HTR-8/SVneo (cell line): Measurements from ENCODE around the gene CRACR2B.

ENCODE experiments used
- DNase-seq: peaks from one replicate; pipeline ENCODE4 v3.0.0; 2011; ENCODE audit warnings: low spot score, mixed read lengths; ENCODE audit not compliant: insufficient read length
- FAIRE-seq: peaks from 2 replicates; lab custom pipeline; 2011; peaks lifted over from hg19 to GRCh38; lab: Jason Lieb, UNC

Gene CRACR2B

DNA sequence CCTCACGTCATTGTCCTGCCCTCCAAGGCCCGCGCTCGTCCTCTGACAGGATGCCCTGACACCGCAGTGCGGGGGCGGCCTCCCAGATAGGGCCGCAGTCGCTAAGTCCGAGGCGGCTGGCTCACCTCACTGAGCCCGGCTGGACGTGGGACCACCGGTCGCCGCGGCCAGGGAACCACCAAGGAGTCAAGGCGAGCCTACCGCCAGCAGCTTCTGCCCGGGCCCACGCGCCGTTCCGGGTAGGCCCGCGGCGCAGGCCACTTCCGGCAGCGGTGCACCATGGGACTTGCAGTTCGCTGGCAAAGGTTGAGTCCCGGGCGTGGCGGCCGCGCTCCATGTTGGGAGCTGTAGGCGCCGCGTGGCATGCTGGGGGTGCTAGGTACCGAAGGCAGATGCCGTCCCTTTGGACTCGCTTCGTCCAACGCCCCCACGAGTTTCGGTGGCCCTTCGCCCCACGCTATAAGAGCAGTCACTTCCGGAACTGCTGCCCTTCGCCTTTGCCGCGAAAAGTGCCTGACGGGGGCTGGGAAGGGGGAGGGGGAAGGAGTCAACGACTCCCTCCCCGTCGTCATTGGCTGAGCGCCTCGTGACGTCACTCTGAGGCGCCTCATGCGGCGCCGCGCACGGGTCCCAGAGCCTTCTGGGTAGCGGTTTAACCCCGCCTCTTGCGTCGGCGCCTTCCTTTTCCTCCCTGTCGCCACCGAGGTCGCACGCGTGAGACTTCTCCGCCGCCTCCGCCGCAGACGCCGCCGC is 18.3 kb upstream of the CRACR2B start, which contains the start of gene RPLP2:
TSS of gene RPLP2 (plus strand) at position 681 of the 753 bp plus-strand sequence. CDS start 268 bp downstream, outside the sequence.
- FAIRE-seq = peak; percentile 97
- peak; percentile 92 for DNase-seq

DNA sequence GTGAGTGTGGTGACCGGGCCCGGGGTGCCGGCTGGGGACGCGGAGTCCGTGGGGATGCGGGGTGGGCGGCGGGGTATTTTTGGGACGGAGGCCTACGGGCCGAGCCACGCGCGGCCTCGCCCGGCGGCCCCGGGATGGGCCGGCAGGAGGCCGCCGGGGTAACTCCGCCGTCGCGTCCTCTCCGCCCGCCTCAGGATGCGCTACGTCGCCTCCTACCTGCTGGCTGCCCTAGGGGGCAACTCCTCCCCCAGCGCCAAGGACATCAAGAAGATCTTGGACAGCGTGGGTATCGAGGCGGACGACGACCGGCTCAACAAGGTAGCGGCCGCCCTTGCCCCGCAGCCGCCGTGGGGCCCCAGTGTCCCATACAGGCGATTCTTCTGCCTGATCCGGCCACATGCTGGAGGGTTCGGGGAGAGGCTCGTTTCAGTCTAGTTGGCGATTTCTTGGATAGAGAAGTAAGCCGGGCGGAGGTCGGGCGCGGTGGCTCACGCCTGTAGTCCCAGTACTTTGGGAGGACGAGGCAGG is 17.6 kb upstream of the CRACR2B start:
- DNase-seq = no peak
- no peak for FAIRE-seq

DNA sequence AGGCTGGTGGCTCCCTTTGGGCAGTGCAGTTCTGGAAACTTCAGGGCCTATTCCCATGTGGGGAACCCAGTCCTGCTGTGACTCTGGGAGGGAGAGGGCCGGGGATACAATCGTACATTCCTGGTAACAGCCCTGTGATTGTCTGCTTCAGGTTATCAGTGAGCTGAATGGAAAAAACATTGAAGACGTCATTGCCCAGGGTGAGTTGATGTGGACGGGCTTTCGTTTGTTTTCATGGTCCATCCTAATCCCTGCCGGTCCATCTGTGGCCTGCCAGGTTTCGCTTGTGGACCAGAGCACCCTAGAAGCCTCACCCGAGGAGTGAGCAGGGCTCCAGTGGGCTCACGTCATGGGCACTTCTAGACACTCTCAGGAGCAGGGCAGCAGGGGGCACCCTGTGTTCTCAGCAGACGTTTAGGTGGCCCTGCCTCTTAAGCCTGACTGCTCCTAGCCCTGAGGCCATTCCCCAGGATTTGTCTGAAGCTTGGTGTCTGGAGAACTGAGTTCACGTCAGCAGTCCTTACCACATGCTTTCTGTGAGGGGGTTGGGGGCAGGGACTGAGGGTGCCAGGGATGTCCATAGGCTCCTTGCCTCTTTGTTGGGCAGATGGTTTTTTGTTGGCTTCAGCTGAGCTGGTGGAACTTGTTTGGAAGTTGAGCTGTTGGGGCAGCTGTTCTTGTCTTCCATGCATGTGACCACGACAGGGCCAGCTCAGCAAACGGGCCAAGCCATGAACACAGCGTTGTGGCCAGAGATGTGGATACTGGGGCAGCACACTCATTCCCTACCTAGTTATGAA is 16.1 kb upstream of the CRACR2B start:
- DNase-seq = no peak
- FAIRE-seq = no peak

DNA sequence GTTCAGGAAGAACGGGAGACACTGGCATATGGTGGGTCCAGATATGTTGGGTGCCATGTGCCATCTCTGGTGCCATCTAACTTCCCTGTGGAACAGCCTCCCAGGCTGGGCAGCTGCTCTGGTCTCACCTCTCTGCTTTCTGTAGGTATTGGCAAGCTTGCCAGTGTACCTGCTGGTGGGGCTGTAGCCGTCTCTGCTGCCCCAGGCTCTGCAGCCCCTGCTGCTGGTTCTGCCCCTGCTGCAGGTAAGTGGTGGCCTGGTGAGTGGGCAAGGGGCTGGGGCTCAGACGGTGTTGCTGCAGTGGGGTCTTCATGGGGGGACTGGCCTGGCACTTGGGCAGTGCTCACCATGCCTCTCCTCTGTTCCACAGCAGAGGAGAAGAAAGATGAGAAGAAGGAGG is 15.3 kb upstream of the CRACR2B start:
- DNase-seq (no peak), FAIRE-seq (no peak)

DNA sequence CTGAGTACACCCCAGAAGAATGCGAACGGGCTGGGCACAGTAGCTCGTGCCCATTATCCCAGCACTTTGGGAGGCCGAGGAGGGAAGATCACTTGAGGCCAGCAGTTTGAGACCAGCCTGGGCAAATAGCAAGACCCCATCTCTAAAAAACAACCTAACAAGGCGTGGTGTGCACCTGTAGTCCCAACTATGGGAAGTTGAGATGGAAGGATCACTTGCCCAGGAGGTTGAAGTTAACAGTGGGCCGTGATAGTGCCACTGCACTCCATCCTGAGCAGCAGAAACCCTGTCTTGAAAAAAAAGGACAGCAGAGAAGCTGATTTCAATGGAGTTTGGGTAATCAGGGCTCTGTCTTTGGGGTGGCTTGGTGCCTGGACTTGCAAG is 14.7 kb upstream of the CRACR2B start:
- FAIRE-seq = no peak
- no peak for DNase-seq

DNA sequence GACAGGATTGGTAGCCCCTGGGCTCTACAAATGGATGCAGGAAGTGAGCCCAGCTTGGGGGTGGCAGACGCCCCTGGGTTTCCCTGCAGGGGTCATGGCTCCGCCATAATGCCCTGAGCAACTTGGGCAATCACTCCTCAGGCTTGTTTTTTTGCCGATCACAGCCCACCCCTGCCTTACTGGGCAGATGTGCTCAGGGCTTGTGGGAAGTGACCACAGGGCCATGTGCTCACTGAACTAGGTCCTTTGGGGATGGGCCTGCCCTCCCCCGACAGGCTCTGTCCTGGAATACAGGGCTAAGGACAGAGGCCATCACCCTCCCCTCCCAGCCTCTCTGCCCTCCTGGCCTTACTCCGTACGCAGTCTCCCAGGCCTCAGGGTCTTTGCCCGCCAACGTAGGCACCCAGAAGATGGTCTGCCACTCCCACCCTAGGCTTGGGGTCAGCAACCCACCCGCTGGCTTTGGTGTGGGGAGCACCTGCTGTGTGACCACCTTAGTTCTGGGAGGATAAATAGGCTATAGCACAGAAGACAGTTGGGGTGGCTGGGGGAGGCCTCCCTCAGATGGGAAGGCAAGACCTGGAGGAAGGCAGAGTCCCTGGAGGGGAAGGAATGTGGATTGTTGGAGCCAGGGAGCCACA is 14.1 kb upstream of the CRACR2B start:
- no peak for FAIRE-seq
- no peak for DNase-seq

DNA sequence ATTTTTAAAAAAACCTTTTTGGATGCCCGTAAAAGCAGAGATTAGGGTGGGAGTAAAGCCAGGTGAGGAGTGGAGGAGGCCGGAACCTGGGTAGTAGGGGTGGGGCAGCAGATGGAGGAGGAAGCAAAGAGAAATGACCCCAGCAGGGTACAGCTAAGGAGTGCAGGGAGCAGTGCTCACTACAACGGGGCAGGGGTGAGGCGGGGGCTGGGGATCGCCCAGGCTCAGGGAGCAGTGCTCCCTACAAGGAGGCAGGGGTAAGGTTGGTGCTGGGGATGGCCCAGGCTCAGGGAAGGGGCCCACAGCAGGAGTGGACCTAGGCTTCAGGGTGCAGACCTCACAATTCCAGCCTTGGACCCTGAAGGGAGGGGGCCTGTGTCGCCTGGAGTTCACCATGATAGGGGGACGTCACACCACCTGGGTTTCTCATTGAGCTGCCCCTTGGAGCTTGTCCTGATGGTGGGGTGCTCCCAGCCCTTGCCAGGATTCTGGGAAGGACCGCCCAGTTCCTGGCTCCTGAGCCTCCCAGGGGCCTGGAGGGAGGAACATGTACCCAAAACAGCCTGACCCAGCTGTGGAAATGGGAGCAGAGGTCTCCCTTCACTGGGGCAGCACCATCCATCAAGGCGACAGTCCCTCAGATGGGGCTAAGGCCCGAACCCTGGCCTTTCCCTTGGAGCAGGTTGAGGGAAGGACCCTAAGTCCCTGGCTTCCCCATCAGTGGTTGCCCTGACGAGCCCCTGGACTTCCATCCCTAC is 11.9 kb upstream of the CRACR2B start:
- FAIRE-seq (no peak), DNase-seq (no peak)

DNA sequence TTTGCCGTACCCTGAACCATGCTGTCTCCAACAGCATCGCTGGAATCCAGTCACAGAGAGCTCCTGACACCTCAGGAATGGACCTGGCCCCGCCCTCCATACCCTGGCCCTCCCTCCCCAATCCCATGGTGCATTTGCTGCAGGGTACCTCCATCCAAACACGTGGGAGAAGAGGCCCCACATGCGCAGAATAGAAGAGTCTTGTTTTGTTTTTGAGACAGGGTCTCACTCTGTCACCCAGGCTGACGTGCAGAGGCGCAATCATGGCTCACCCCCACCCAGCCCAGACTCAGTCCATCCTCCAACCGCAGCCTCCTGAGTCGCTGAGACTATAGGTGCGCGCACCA is 11.3 kb upstream of the CRACR2B start:
- DNase-seq (no peak), FAIRE-seq (no peak)

DNA sequence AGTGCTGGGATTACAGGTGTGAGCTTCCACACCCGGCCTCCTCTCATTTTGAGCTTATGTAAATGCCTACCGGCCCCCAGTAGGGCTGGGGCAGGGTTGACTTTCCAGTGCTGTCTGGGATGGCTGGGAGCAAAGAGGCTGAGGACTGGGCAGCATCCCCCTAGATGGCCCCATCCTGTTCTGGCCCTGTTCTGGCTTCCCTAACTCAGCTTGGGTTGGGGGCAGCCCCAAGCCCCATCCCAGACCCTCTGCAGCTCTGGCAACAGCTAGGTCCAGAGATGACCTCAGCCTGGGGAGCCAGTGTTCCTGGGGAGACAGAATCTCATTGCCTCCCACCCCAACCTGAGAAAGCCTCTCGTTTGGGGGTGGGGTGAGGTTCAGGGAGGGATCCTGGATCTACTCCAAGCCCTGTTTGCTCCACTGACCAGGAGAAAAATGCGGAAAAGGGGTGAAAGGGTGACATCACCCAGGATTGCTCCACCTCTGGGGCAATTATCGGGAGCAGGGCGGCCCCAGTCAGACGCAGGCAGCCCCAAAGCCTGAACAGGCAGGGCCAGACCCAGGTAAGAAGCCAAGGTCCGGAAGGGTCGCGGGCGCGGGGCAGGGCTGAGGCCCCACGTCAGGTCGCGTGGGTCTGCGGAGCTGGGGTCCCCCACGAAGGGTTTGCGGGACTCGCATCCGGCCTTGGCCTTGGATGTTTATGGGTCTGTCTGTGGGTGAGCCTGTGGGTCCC is 9.2 kb upstream of the CRACR2B start, which contains the start of gene PNPLA2:
TSS of gene PNPLA2 (plus strand) at position 519 of the 733 bp plus-strand sequence. CDS start 805 bp downstream, outside the sequence.
- FAIRE-seq (peak; percentile 16), DNase-seq (no peak)

DNA sequence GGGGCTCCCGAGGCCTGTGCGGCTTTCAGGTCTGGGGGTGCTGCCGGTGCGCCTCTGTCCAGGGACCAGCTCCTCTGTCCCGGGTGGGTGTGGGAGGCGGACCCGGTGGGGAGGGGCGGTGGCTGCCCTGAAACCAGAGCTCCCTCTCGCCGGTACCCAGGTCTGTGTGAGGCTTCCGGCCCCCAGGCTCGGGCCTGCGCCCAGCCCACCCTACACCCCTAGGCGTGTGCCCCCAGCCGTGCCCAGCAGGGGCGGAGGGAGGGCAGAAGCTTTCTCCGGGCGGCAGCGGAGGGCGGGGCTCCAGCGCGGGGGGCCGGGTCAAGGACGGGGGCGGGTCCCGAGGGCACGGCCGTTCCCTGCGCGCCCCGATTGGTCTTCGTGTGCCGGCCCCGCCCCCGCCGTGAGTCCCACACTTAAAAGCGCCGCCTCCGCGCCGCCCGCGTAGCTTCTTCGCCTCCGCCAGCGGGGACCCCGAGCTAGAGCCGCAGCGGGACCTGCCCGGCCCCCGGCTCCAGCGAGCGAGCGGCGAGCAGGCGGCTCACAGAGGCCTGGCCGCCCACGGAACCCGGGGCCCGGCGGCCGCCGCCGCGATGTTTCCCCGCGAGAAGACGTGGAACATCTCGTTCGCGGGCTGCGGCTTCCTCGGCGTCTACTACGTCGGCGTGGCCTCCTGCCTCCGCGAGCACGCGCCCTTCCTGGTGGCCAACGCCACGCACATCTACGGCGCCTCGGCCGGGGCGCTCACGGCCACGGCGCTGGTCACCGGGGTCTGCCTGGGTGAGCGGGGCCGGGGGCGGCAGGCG is 8.4 kb upstream of the CRACR2B start:
- FAIRE-seq (peak; percentile 95), DNase-seq (peak; percentile 81)

DNA sequence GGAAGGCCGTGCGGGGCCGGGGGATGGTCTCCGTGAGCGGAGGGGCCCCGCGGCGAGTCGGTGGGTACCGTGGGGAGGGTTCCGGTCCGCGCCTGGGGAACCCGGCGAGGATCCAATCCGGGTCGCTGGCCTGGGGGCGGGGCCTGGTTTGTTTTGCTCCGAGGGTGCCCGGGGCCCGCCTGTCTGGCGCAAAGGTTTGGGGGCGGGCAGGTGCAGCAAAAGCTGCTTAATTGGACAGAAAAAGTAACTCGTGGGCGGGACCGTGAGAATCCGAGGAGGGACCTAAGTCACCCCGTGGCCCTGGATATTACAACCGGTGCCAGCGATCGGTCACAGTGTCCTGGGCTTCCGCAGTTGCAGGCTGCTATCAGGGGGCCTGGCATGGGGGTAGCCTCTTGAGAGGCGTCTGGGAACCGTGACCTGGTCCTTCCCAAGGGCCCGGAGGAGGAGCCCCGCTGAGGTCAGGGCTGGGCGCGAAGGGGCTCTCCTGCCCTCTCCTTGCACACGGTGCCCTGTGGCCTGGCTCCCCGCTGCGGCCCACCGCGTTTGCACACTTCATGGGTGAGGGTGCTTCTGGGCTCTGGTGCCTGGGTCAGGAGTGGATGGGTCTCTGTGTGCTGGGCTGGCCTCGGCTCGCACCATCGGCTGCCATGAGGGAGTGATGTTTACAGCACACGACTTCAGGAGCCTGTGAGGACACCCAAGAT is 7.6 kb upstream of the CRACR2B start:
- DNase-seq (peak; percentile 73), FAIRE-seq (peak; percentile 49)

DNA sequence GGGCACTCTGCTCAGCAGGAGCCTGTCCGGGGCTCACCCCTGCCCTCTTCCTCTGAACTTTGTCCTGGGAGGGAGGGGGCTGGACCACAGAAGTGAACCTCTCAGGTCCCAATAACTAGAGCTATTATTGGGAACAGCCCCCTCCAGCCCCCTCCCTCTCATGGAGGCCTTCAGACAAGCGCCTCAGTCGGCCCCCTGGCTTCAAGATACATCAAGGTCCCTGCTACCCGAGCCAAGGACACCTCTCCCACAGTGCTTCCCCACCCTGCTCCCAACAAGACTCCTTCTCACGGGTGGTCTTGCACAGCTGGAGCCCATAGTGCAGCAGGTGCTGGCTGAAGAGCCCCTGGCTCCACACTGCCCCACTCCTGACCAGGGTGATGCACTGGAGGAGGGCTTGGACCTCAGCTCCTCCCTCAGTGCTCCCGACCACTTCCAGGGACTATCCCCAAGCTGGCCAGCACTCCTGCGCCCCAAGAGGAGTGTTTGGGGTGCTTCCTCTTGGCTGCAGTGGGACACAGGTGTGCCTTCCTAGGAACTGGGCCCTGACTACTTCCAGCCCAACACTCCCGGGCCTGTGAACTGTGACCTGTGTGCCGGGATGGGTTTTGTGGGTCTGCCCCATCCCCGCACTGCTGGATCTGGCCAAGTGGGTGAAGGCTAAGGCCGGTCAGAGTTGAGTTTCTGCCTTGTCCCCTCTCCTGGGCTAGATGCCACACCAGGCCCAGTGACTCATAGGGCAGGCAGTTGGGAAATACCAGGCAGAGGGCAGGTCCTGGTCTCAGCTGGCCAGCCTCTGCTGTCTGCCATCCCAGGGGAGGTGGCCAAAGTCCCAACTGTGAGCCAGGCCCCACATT is 6.8 kb upstream of the CRACR2B start:
- FAIRE-seq (peak; percentile 33), DNase-seq (peak; percentile 68)

DNA sequence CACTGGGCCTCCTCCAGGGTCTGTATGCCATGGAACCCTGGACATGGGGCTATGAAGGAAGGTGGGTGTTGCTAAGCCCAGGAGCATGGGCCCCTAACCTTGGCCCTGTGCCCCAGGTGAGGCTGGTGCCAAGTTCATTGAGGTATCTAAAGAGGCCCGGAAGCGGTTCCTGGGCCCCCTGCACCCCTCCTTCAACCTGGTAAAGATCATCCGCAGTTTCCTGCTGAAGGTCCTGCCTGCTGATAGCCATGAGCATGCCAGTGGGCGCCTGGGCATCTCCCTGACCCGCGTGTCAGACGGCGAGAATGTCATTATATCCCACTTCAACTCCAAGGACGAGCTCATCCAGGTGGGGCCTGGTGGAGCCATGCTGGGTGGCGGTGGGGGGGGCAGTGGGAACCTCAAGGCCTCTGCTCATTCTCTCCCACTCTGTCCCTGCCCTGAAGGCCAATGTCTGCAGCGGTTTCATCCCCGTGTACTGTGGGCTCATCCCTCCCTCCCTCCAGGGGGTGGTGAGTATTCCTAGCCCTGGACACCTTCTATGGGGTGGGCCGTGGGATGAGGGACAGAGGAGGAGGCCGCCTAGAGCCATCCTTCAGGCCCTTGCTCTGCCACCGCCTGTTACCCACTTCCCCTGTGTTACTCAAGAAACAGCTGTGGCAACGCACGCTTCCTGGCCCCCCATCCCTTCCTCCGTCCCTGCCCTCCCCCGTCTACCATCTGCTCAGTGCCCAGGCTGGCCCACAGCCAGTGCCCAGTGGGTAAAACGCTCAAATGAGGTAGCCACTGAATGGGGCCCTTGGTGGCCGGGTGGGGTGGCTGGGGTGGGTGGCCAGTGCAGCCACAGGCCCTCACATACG is 6.0 kb upstream of the CRACR2B start:
- DNase-seq = no peak
- no peak for FAIRE-seq

DNA sequence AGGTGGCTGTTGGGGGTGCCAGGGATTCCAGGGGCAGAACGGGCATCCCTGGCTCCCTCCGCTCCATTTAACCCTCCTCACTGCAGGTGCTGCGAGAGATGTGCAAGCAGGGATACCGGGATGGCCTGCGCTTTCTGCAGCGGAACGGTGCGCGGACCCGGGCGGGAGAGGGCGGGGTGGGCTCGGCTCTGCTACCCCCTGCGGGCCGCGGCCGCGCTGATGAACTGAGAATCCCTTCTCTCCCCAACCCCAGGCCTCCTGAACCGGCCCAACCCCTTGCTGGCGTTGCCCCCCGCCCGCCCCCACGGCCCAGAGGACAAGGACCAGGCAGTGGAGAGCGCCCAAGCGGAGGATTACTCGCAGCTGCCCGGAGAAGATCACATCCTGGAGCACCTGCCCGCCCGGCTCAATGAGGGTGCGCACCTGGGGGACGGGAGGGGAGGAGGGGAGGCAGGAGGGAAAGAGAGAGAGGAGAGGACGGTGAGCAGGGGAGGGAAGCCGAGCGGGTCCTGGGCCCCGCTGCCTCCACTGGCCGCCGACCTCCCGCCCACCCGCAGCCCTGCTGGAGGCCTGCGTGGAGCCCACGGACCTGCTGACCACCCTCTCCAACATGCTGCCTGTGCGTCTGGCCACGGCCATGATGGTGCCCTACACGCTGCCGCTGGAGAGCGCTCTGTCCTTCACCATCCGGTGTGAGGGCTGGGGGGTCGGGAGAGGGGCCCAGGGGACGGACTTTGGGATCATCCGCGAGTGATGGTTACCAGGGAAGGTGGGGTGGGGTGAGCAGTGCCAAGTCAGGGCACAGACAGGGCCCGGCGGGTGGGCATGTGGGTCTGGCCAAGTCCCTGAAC is 4.1 kb upstream of the CRACR2B start:
- DNase-seq (no peak), FAIRE-seq (no peak)

DNA sequence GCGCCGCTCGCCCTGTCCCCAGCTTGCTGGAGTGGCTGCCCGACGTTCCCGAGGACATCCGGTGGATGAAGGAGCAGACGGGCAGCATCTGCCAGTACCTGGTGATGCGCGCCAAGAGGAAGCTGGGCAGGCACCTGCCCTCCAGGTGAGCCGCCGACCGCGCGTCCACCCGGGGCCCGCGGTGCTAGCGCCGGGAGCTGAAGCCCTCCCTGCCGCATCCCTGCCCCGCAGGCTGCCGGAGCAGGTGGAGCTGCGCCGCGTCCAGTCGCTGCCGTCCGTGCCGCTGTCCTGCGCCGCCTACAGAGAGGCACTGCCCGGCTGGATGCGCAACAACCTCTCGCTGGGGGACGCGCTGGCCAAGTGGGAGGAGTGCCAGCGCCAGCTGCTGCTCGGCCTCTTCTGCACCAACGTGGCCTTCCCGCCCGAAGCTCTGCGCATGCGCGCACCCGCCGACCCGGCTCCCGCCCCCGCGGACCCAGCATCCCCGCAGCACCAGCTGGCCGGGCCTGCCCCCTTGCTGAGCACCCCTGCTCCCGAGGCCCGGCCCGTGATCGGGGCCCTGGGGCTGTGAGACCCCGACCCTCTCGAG is 3.3 kb upstream of the CRACR2B start:
- FAIRE-seq (no peak), DNase-seq (no peak)
